Colon (tissue), 2 donors: ENCODE results near the gene OR4D11.

Source experiments
- FAIRE-seq: peaks from 2 replicates; lab custom pipeline; 2012; peaks lifted over from hg19 to GRCh38; lab: Jason Lieb, UNC
- donor health status: control.
- donor health status: control.

The OR4D11 gene

DNA sequence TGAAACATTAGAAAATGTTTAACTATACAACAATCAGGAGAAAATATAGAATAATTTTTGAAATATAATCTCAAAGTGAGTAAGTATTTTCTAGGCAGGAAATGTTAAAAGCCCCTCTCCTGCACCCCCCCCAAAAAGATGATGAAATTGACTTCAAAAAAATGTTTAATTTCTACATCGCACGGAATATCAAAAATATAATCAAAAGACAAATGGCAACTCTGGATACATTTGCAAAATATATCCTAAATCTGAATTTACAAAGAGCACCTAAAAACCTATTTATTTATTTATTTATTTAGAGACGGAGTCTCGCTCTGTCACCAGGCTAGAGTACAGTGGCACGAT, 44.9 kb downstream of the OR4D11 start:
- no peak for FAIRE-seq

DNA sequence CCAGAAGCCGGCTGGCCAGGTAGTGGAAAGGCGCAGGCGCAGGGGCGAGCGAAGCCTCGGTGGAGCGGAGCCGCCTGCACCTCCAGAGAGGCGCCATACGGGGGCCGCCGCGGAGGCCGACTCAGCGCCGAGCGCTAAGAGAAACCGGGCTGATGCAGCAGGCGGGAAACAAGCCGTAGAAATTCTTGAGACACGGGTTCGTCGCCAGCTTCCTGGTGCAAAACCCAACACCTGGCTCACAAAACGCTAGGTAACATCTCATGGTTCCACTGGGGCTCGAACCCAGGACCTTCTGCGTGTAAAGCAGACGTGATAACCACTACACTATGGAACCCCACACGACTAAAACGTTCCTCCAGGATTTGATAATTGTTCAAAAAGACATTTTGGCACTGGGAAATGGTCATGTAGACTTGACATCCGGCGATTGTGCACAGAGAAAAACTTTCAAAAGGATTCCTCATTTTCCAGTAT, 47.0 kb downstream of the OR4D11 start:
- FAIRE-seq: no peak

DNA sequence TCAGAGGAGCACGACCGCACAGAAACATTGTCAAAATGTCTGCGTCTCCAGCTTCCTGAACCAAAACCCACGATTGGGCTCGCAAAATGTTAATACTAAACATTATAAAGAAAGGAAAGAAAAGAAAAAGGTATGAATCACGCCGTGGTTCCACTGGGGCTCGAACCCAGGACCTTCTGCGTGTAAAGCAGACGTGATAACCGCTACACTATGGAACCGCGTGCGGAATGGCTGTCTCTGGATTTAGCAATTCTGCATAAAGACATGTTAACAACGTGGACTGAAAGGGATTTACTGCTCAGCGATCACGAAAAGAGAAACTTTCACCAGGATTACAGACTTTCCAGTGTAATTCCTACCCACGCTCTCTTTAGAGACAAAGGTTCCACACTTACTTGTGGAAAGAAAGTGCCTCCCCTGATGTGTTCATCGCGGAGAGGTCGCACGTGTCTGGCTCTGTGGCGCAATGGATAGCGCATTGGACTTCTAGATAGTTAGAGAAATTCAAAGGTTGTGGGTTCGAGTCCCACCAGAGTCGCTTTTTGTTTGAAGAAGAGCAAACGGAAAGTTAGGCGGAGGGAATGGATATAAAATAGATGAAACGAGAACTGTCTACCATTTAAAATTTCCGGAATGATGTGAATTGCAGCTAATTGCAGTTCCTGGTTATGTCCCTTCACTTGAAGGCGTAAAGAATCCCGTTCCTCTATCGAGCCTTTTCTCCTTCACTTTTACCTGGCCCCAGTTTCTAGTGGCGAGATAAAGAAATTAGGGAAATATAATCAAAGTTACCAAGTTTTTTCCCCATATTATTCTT, 47.7 kb downstream of the OR4D11 start:
- no peak for FAIRE-seq

DNA sequence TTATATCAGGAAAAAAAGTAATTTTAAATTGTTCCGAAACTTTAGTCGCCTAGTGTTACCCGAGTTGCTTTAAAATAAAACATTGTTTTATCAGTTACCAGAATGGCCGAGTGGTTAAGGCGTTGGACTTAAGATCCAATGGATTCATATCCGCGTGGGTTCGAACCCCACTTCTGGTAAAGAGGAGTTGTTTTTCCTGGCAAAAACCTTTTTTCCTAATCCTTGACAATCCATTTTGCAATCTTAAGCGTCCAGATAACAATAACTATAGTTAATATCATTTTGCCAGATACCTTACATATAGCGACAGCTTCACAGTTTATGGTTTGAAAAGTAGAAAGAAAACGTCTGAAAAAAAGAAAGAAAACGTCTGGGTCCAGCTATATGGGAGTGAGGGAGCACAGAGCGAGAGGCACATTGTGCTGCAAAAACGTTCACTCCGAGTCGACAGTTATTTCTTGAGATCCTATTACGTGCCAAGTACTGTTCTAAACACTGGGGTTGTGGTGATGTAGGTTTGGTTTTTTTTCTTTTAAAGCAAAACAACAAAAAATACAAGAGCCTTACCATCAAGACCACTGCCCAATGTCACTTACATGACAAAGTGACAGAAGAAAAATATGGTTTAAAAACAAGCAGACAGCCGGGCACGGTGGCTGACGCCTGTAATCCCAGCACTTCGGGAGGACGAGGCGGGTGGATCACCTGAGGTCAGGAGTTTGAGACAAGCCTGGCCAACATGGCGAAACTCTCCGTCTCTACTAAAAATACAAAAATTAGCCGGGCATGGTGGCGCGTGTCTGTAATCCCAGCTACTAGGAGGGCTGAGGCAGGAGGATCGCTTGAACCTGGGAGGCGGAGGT, 48.5 kb downstream of the OR4D11 start:
- no peak for FAIRE-seq

DNA sequence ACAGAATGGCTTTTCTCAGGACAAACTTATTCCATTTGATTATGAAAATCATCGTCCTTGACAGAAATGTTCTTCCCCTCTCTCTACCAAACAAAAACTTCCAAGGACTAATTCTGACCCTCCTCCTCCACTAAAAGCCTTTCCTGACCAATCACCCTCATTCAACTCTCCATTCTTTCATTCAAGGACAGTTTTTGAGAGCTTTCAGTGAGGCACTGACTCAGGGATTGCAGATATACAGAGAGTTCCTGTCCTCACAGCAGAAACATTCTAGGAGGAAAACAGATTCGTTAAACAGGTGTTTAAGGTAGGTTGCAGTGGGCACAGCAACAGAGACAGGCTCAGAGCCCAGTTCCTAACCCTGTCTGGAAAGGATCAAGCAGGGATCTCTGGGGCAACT, 49.5 kb downstream of the OR4D11 start:
- no peak for FAIRE-seq

DNA sequence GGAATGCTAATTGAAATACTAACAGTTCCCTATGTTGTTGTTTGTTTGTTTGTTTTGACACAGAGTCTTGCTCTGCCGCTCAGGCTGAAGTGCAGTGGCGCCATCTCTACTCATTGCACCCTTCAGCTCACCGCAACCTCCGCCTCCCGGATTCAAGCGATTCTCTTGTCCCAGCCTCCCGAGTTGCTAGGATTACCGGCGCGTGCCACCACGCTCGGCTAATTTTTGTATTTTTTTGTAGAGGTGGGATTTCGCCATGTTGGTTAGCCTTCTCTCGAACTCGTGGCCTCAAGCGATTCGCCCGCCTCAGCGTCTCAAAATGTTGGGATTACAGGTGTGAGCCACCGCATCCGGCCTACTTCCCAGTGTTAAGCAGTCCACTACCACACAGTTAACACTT, 49.9 kb downstream of the OR4D11 start:
- FAIRE-seq: no peak
